GM19099 (cell line): Measurements from ENCODE around the gene BTG1.

Source experiments
- POLR2A ChIP-seq: IDR thresholded peaks from 3 replicates; pipeline ENCODE4 v1.6.1; 2011; ENCODE audit warnings: low read depth; ENCODE audit not compliant: insufficient read length; ENCODE audit errors: extremely low read depth

Gene BTG1

GRCh38 chr12:92098594-92099380 is 46.9 kb downstream of the BTG1 start:
- TF ChIP-seq POLR2A = no peak

- no peak for TF ChIP-seq POLR2A
Observed at GRCh38 chr12:92096346-92097136, 49.1 kb downstream of the BTG1 start.

- TF ChIP-seq POLR2A = no peak
Observed at GRCh38 chr12:92094751-92095161, 50.9 kb downstream of the BTG1 start.
